Lower lobe of right lung (tissue), 2 donors: ENCODE results near the gene MGAT4C. TPM values are rescaled to one million over a fixed set of nuclear protein-coding genes. Genes with fewer than 3 reads are reported as not detected.

Experiments used
- ATAC-seq, 2 donors: fragments of 200-7000 bp; cut with Tn5 transposase; one replicate each; pipeline ENCODE4 v1.9.1; 2020 to 2022; ENCODE audit warnings: mild to moderate bottlenecking in 2 of 2, moderate library complexity in 2 of 2
- DNase-seq: peaks from one replicate; pipeline ENCODE4 v3.0.0-alpha.2; 2020
- H3K27ac ChIP-seq: fragments of 200-600 bp; one replicate; pipeline ENCODE4 v1.8.0; 2022
- H3K27me3 ChIP-seq: fragments of 200-600 bp; one replicate; pipeline ENCODE4 v1.8.0; 2022; ENCODE audit warnings: low read depth
- H3K36me3 ChIP-seq: fragments of 200-600 bp; one replicate; pipeline ENCODE4 v1.8.0; 2022; ENCODE audit warnings: mild to moderate bottlenecking
- H3K4me1 ChIP-seq: fragments of 200-600 bp; one replicate; pipeline ENCODE4 v1.8.0; 2022
- H3K4me3 ChIP-seq: fragments of 200-600 bp; one replicate; pipeline ENCODE4 v1.8.0; 2022; ENCODE audit warnings: mild to moderate bottlenecking
- H3K9me3 ChIP-seq: fragments of 200-600 bp; one replicate; pipeline ENCODE4 v1.8.0; 2022
- intact Hi-C: fragments of 100-400 bp; cut with DNase I; formaldehyde crosslinking; loops from one replicate; pipeline ENCODE4 v1.11.0; 2022
- total RNA-seq: library from RNA; stranded (reverse); fragmentation: NEBNext Ultra II Directional; extraction: Animal tissue kit (Norgen Biotek cat#: 25700); gene quantifications from one replicate; pipeline ENCODE4 v1.2.1, GENCODE V29; 2021
- TF ChIP-seq, protein P1 (sequence below): fragments of 200-600 bp; IDR thresholded peaks from one replicate; pipeline ENCODE4 v1.8.0; 2022; ENCODE audit warnings: antibody characterized with exemption, mild to moderate bottlenecking
- donor health status: DM: no; HTN: yes; CAD: no; lungs with severe emphysema.

Gene MGAT4C
- total RNA-seq, 1 donor from 2014 or later: 0.21 TPM

DNA sequence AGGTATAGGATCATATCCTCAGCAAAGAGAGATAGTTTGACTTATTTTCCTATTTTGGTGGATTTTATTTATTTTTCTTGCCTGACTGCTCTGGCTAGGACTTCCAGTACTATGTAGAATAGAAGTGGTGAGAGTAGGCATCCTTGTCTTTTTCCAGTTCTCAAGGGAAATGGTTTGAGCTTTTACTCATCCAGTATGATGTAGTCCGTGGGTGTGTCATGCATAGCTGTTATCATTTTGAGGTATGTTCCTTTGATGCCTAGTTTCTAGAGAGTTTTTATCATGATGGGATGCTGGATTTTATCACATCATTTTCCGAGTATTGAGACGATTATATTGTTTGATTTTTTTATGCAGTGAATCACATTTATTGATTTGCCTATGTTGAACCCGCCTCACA lies 97.2 kb downstream of the MGAT4C start:
- DNase-seq (no peak), ATAC-seq (no peak)
- Histone ChIP-seq H3K36me3 (no peaks in the 10 kb centered on the region), H3K27ac (no peak overlapping the region), H3K27me3 (no peaks in the 10 kb centered on the region), H3K9me3 (no peaks in the 10 kb centered on the region), H3K4me3 (no peak overlapping the region), H3K4me1 (no peaks in the 10 kb centered on the region)
- TF ChIP-seq, protein P1, sequence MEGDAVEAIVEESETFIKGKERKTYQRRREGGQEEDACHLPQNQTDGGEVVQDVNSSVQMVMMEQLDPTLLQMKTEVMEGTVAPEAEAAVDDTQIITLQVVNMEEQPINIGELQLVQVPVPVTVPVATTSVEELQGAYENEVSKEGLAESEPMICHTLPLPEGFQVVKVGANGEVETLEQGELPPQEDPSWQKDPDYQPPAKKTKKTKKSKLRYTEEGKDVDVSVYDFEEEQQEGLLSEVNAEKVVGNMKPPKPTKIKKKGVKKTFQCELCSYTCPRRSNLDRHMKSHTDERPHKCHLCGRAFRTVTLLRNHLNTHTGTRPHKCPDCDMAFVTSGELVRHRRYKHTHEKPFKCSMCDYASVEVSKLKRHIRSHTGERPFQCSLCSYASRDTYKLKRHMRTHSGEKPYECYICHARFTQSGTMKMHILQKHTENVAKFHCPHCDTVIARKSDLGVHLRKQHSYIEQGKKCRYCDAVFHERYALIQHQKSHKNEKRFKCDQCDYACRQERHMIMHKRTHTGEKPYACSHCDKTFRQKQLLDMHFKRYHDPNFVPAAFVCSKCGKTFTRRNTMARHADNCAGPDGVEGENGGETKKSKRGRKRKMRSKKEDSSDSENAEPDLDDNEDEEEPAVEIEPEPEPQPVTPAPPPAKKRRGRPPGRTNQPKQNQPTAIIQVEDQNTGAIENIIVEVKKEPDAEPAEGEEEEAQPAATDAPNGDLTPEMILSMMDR: no peak
- intact Hi-C loops: no loop called here

- H3K9me3 ChIP-seq: no peaks in the 10 kb centered on the region
- no peak for DNase-seq
- TF ChIP-seq, protein P1: no peak
- H3K4me3 ChIP-seq: no peak overlapping the region
- no peak overlapping the region for H3K27ac ChIP-seq
- H3K36me3 ChIP-seq: no peaks in the 10 kb centered on the region
- intact Hi-C loops: no loop called here
- ATAC-seq: no peak
- H3K27me3 ChIP-seq: no peaks in the 10 kb centered on the region
- no peaks in the 10 kb centered on the region for H3K4me1 ChIP-seq
Observed at GRCh38 chr12:86154620-86155019, 101.6 kb downstream of the MGAT4C start.

DNA sequence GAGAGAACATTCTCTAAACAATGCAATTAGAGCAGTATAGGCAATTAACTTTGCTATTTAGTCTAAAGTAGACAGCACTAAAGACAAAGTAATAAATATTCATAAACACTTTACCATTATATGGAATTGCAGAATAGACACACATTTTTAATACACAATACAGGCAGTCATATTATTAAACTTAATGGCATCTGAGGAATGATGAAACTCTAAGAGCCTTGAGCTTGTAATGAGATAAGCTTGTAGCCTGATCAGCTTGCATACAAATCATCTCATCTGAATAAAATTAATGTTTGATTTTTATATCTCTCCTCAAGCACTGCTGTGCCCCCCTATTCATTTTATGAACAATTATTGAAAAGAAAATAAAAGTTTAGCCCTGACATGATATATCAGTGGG lies 107.6 kb downstream of the MGAT4C start:
- no peaks in the 10 kb centered on the region for H3K4me1 ChIP-seq
- ATAC-seq (no peak), DNase-seq (no peak)
- H3K27me3 ChIP-seq: no peaks in the 10 kb centered on the region
- TF ChIP-seq, protein P1: no peak
- H3K27ac ChIP-seq: no peak overlapping the region
- no peak overlapping the region for H3K4me3 ChIP-seq
- H3K9me3 ChIP-seq: no peaks in the 10 kb centered on the region
- intact Hi-C loops: no loop called here
- no peaks in the 10 kb centered on the region for H3K36me3 ChIP-seq

- ATAC-seq: no peak
- H3K4me3 ChIP-seq: no peak overlapping the region
- intact Hi-C loops: no loop called here
- H3K36me3 ChIP-seq: no peaks in the 10 kb centered on the region
- no peaks in the 10 kb centered on the region for H3K27me3 ChIP-seq
- H3K9me3 ChIP-seq: no peaks in the 10 kb centered on the region
- no peak for DNase-seq
- TF ChIP-seq, protein P1: no peak
- no peaks in the 10 kb centered on the region for H3K4me1 ChIP-seq
- no peak overlapping the region for H3K27ac ChIP-seq
Observed at GRCh38 chr12:86148071-86148470, 108.1 kb downstream of the MGAT4C start.

DNA sequence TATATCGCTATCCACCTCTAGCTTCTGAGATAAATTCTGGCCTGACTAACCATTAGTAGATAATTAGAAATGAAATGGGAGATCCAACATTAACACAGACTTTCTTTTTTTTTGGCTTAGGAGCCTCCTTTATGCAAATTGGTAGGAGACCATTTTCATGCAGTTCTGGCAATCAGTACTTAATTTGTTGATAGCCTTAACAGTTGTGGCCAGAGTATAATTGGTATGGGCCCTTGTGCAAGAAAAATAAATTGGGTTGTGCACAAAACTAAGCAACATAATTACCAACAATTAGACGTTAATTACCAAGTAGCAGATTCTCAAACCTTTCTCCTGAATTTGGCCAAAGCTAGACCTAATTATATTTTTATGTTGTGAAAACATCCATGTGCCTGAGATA lies 111.0 kb downstream of the MGAT4C start:
- H3K4me1 ChIP-seq: no peaks in the 10 kb centered on the region
- H3K36me3 ChIP-seq: no peaks in the 10 kb centered on the region
- no peak overlapping the region for H3K4me3 ChIP-seq
- H3K27me3 ChIP-seq: no peaks in the 10 kb centered on the region
- ATAC-seq: no peak
- no peak overlapping the region for H3K27ac ChIP-seq
- intact Hi-C loops: no loop called here
- no peak for DNase-seq
- TF ChIP-seq, protein P1: no peak
- no peaks in the 10 kb centered on the region for H3K9me3 ChIP-seq

DNA sequence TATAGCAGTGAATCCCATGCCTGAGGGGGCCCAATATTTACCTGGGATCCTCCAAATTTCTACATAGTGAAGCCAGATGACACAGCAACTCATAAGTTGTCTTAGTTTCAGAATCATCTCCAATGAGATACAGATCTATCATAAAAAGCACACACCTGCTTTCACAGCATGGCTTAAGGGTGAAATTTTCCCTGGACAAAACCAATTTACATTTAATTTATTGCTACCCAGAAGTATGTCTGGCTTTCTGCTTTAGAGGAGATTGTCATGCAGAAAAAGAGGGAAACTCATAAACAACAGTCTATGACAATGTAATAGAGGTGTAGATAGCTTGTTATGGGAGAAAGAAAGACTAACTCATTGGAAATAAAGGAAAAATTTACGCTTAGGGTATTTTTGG lies 113.0 kb downstream of the MGAT4C start:
- Histone ChIP-seq H3K4me1 (no peaks in the 10 kb centered on the region), H3K27me3 (no peaks in the 10 kb centered on the region), H3K9me3 (no peaks in the 10 kb centered on the region), H3K4me3 (no peak overlapping the region), H3K27ac (no peak overlapping the region), H3K36me3 (no peaks in the 10 kb centered on the region)
- no peak for ATAC-seq
- intact Hi-C loops: no loop called here
- DNase-seq: no peak
- TF ChIP-seq, protein P1: no peak
